NCI-H69 (cell line): ENCODE measurements around the gene CALML3.

Experiments
- DNase-seq: peaks from one replicate; lab custom pipeline; 2025; lab: John Stamatoyannopoulos, UW

CALML3 gene

GRCh38 chr10:5491477-5491876 is 33.3 kb upstream of the CALML3 start:
- no peak for DNase-seq

- DNase-seq, result no peak
Observed at GRCh38 chr10:5492322-5492855, 32.4 kb upstream of the CALML3 start.

- no peak for DNase-seq
Observed at GRCh38 chr10:5492929-5493576, 31.7 kb upstream of the CALML3 start.

- DNase-seq, result peak; percentile 63
Observed at GRCh38 chr10:5493691-5494090, 31.1 kb upstream of the CALML3 start.

- DNase-seq, result no peak
Observed at GRCh38 chr10:5494611-5495010, 30.1 kb upstream of the CALML3 start.

GRCh38 chr10:5496261-5497250 is 28.2 kb upstream of the CALML3 start:
- no peak for DNase-seq

- DNase-seq, result no peak
Observed at GRCh38 chr10:5497289-5497688, 27.5 kb upstream of the CALML3 start.

GRCh38 chr10:5497948-5498730 is 26.6 kb upstream of the CALML3 start:
- DNase-seq, result no peak

- DNase-seq, result no peak
Observed at GRCh38 chr10:5498791-5499492, 25.8 kb upstream of the CALML3 start.

GRCh38 chr10:5499493-5500140 is 25.1 kb upstream of the CALML3 start, which contains the start of gene CALML5:
CALML5 (minus strand) TSS chr10:5499570; CDS start chr10:5499438, 132 bp downstream.
- peak; percentile 70 for DNase-seq

- no peak for DNase-seq
Observed at GRCh38 chr10:5500162-5500670, 24.5 kb upstream of the CALML3 start.

- no peak for DNase-seq
Observed at GRCh38 chr10:5500910-5501309, 23.9 kb upstream of the CALML3 start.

GRCh38 chr10:5502061-5502521 is 22.7 kb upstream of the CALML3 start:
- DNase-seq, result no peak

- DNase-seq, result no peak
Observed at GRCh38 chr10:5502571-5503476, 21.9 kb upstream of the CALML3 start.

GRCh38 chr10:5503477-5503835 is 21.3 kb upstream of the CALML3 start:
- DNase-seq, result no peak

- peak; percentile 64 for DNase-seq
Observed at GRCh38 chr10:5504146-5505072, 20.4 kb upstream of the CALML3 start.

- no peak for DNase-seq
Observed at GRCh38 chr10:5506246-5506645, 18.5 kb upstream of the CALML3 start.
